Right atrium auricular region (tissue), 2 donors: ENCODE results near the gene ARFGAP3. TPM values are rescaled to one million over a fixed set of nuclear protein-coding genes. Genes with fewer than 3 reads are reported as not detected.
A peak's percentile ranks its signal among the peaks of the same experiment; 100 is the strongest.

Experiments used
- DNase-seq: peaks from one replicate; pipeline ENCODE4 v3.0.0-alpha.2; 2019; ENCODE audit warnings: low spot score
- H3K27ac ChIP-seq, 2 donors: fragments of 200-600 bp; sonication (generic); 1 replicate in 1 of 2; 2 replicates in 1 of 2; pipeline ENCODE4 v1.5.1; 2016 to 2019
- H3K27me3 ChIP-seq, 2 donors: fragments of 200-600 bp; sonication (generic); one replicate each; pipeline versions ENCODE4 v1.5.1 to v1.6.0; 2017 to 2019
- H3K36me3 ChIP-seq: fragments of 200-600 bp; sonication (generic); one replicate; pipeline ENCODE4 v1.5.1; 2016
- H3K4me1 ChIP-seq, 2 donors: fragments of 200-600 bp; sonication (generic); one replicate each; pipeline versions ENCODE4 v1.5.1 to v1.6.0; 2017 to 2019
- H3K4me3 ChIP-seq, 2 donors: fragments of 200-600 bp; sonication (generic); 1 replicate in 1 of 2; 2 replicates in 1 of 2; pipeline ENCODE4 v1.5.1; 2017 to 2019; ENCODE audit warnings: mild to moderate bottlenecking in 1 of 2, moderate library complexity in 1 of 2
- H3K9me3 ChIP-seq, 2 donors: fragments of 200-600 bp; sonication (generic); one replicate each; pipeline ENCODE4 v1.5.1; 2019
- total RNA-seq, 2 donors: library from RNA; depleted of rRNA; stranded (reverse); fragments of >200 nt; gene quantifications; one replicate each; pipeline ENCODE4 v1.1.0, GENCODE V29; 2016
- TF ChIP-seq, protein P1 (sequence below), 2 donors: fragments of 200-600 bp; sonication (generic); IDR thresholded peaks; one replicate each; pipeline ENCODE4 v1.5.1; 2019; ENCODE audit warnings: antibody characterized with exemption in 2 of 2

Gene ARFGAP3
- total RNA-seq, 2 donors from 2014 or later, result 27.4 to 29.6 TPM

DNA sequence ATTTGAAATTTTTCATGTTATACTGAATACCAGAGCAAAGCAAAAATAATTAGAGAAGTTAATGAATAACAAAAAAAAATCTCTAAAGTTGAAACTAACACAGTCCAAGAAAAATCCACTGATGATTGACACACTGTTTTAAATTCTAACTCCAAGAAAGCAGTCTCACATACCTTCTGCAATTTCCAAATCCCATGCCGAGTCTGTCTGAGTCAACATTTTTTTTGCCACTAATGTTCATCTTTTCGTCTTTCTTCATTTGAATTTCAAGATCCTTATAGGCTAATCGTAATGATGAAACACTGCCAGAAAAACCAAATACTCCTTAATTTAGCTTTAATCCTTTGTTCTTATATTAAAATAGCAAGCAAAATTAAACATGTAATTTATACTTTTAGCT is 39.5 kb downstream of the ARFGAP3 start:
- Histone ChIP-seq H3K4me3 (no peak overlapping the region), H3K27ac (no peak overlapping the region), H3K4me1 (peaks cover 0 to 8% of the 10 kb centered on the region in 2 donors), H3K36me3 (peaks cover 46% of the 10 kb centered on the region), H3K27me3 (no peaks in the 10 kb centered on the region), H3K9me3 (no peaks in the 10 kb centered on the region)
- DNase-seq, result no peak
- TF ChIP-seq, protein P1, sequence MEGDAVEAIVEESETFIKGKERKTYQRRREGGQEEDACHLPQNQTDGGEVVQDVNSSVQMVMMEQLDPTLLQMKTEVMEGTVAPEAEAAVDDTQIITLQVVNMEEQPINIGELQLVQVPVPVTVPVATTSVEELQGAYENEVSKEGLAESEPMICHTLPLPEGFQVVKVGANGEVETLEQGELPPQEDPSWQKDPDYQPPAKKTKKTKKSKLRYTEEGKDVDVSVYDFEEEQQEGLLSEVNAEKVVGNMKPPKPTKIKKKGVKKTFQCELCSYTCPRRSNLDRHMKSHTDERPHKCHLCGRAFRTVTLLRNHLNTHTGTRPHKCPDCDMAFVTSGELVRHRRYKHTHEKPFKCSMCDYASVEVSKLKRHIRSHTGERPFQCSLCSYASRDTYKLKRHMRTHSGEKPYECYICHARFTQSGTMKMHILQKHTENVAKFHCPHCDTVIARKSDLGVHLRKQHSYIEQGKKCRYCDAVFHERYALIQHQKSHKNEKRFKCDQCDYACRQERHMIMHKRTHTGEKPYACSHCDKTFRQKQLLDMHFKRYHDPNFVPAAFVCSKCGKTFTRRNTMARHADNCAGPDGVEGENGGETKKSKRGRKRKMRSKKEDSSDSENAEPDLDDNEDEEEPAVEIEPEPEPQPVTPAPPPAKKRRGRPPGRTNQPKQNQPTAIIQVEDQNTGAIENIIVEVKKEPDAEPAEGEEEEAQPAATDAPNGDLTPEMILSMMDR (IDR thresholded peaks at IDR 0.05), result no peak

DNA sequence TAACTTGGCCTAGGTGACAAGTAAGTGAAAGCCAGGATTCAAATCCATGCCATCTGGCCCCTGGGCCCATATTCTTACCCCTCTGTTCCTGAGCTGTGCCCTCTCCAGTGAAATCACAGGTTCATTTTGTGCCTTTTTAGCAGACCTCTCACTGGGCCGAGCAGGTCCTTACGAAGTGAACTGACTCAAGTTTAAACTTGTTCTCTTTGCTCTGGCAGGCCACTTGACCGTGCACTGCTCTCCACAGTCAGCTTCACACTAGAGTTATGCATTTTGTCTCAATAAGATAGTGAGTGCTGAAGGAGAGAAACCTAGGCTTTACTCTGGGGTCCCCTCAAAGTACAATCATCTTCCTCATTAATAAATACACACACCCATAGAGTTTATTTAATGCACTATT is 40.7 kb downstream of the ARFGAP3 start:
- Histone ChIP-seq H3K4me3 (no peak overlapping the region), H3K27ac (no peak overlapping the region), H3K27me3 (no peaks in the 10 kb centered on the region), H3K9me3 (no peaks in the 10 kb centered on the region), H3K4me1 (peaks cover 0 to 8% of the 10 kb centered on the region in 2 donors), H3K36me3 (peaks cover 44% of the 10 kb centered on the region)
- TF ChIP-seq, protein P1 (IDR thresholded peaks at IDR 0.05), result no peak
- DNase-seq, result peak; percentile 28

DNA sequence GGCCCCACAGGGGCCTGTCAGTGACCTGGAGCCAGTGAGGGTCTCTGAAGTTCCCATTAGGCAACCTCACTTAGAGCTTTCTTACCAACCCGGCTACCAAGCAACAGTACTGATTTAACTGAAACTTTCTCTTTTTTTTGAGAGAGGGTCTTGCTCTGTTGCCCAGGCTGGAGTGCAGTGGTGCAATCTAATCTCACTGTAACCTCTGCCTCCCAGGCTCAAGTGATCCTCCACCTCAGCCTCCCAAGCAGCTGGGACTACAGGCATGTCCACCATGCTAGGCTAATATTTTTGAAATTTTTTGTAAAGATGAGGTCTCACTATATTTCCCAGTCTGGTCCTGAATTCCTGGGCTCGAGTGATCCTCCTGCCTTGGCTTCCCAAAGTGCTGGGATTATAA is 42.5 kb downstream of the ARFGAP3 start:
- DNase-seq, result peak; percentile 34
- Histone ChIP-seq H3K27ac (no peak overlapping the region), H3K4me1 (no peaks in the 10 kb centered on the region), H3K27me3 (no peaks in the 10 kb centered on the region), H3K36me3 (peaks cover 57% of the 10 kb centered on the region), H3K9me3 (no peaks in the 10 kb centered on the region), H3K4me3 (no peak overlapping the region)
- TF ChIP-seq, protein P1 (IDR thresholded peaks at IDR 0.05), result no peak

DNA sequence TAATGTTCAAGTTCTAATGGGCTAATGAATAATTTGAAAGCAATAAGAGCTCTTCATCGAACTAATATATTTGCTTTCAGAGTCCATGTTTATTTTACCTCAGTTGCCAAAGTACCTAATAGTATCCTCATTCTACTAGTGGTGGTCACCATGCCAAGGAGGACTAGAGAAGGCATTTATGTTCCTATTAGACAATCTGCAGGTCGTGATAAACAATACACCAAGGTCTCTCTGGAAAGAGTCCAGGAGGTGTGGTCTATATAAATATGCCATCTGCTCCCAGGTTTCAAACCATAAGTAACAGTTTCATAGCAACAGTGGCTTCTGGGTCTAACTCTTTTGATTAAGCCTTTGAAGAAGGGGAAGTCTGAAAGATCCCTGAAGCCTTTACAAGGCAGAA is 42.9 kb downstream of the ARFGAP3 start:
- Histone ChIP-seq H3K4me1 (no peaks in the 10 kb centered on the region), H3K36me3 (peaks cover 61% of the 10 kb centered on the region), H3K9me3 (no peaks in the 10 kb centered on the region), H3K27ac (no peak overlapping the region), H3K27me3 (no peaks in the 10 kb centered on the region), H3K4me3 (no peak overlapping the region)
- DNase-seq, result peak; percentile 9
- TF ChIP-seq, protein P1 (IDR thresholded peaks at IDR 0.05), result no peak

DNA sequence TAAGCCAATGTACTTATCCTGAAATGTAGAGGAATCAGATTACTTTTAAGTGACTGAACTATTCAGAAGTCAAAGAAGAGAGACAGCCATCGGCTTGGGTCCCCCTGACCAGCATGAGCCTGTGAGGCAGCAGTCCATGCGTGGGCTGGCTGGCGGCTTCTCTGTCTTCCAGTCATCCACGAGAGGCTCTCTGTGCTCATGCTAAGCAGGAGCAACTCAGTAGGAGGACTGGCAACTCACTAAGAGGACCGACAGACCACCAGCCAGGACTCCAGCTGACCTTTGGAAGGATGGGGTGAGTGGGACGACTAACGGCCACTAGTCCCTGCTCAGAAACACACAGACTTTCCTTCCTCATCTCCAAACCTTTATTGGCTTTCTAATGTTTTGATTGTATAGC is 43.6 kb downstream of the ARFGAP3 start:
- peaks cover 68% of the 10 kb centered on the region for H3K36me3 ChIP-seq
- no peaks in the 10 kb centered on the region for H3K4me1 ChIP-seq
- no peaks in the 10 kb centered on the region for H3K27me3 ChIP-seq
- DNase-seq, result peak; percentile 54
- no peak overlapping the region for H3K4me3 ChIP-seq
- H3K27ac ChIP-seq, result no peak overlapping the region
- TF ChIP-seq, protein P1 (IDR thresholded peaks at IDR 0.05), result no peak
- H3K9me3 ChIP-seq, result no peaks in the 10 kb centered on the region

DNA sequence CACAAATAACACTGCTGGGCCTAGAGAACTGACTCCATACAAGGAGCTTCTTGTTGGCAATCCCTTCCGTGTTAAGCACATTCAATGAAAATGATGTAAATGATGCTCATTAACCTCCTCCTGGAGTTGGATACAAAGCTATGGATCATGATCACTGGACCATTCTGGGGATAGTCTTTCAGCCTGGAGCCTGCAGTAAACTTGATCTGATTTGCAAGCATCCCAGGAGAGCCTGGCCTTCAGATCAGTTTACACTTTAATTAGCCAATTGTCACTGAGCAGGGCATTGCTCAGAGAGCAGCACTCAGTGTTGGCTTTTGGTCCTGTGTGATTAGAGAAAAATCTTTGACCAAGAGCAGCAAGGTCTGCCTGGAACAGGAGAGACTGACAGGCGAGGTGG is 45.6 kb downstream of the ARFGAP3 start:
- H3K27ac ChIP-seq, result no peak overlapping the region
- TF ChIP-seq, protein P1 (IDR thresholded peaks at IDR 0.05), result no peak
- H3K9me3 ChIP-seq, result no peaks in the 10 kb centered on the region
- H3K36me3 ChIP-seq, result peaks cover 83% of the 10 kb centered on the region
- no peaks in the 10 kb centered on the region for H3K27me3 ChIP-seq
- no peak overlapping the region for H3K4me3 ChIP-seq
- H3K4me1 ChIP-seq, result peaks cover 0 to under 1% of the 10 kb centered on the region in 2 donors
- no peak for DNase-seq
